ENCODE data around the gene SORCS2.

The SORCS2 gene

DNA sequence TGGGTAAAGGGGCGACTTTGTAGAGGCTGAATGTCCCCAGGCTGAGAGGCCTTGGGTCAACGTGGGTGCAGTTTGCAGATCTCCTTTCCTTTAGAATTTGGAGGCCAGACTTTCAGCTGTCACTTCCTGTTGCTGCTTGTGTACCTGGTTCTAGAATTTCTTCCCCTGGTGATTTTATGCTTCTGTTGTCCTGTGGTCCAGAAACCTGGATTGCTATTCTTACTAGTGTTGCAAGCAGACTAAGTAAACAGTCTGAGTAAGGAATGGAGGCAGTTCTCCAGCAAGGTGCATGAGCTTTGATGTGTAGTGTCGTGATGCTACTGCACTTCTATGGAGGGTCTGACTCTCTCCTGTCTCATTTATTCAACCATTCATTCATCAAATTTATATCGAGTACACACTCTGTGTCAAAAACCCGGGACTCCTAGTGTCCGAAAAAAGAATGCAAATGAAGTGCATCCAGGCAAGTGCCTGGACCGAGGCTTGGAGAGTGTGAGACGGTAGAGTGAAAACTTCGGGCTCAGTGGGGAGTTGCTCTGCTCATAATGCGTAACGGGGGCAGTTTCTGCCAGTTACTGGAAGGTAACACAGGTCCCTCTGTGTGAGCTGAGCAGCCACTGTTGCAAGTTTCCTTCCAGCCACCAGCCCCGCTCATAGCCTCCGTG is 83.3 kb downstream of the SORCS2 start:
- no peak overlapping the region for H3K9ac ChIP-seq (ENCODE audit: low read length)
- H3K27me3 ChIP-seq (ENCODE audit: low read depth, low read length), result peaks cover 12% of the 10 kb centered on the region
- no peaks in the 10 kb centered on the region for H4K20me1 ChIP-seq (ENCODE audit: insufficient read depth, low read length)
- H3K4me2 ChIP-seq (ENCODE audit: low read length), result no peak overlapping the region
- H3K79me2 ChIP-seq (ENCODE audit: low read length), result no peaks in the 10 kb centered on the region
- no peak overlapping the region for H3K27ac ChIP-seq (ENCODE audit: low read length)
- H2AFZ ChIP-seq (ENCODE audit: low read depth, low read length), result no peak overlapping the region
- no peaks in the 10 kb centered on the region for H3K9me3 ChIP-seq (ENCODE audit: insufficient read depth, low read length)
- H3K4me3 ChIP-seq (ENCODE audit: low read length), result no peak overlapping the region
- H3K4me1 ChIP-seq (ENCODE audit: low read length), result no peaks in the 10 kb centered on the region
- no peaks in the 10 kb centered on the region for H3K36me3 ChIP-seq (replicated peaks; ENCODE audit: low read depth, low read length)
- TF ChIP-seq, protein P1, sequence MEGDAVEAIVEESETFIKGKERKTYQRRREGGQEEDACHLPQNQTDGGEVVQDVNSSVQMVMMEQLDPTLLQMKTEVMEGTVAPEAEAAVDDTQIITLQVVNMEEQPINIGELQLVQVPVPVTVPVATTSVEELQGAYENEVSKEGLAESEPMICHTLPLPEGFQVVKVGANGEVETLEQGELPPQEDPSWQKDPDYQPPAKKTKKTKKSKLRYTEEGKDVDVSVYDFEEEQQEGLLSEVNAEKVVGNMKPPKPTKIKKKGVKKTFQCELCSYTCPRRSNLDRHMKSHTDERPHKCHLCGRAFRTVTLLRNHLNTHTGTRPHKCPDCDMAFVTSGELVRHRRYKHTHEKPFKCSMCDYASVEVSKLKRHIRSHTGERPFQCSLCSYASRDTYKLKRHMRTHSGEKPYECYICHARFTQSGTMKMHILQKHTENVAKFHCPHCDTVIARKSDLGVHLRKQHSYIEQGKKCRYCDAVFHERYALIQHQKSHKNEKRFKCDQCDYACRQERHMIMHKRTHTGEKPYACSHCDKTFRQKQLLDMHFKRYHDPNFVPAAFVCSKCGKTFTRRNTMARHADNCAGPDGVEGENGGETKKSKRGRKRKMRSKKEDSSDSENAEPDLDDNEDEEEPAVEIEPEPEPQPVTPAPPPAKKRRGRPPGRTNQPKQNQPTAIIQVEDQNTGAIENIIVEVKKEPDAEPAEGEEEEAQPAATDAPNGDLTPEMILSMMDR (IDR thresholded peaks at IDR 0.05; ENCODE audit: low read depth, low read length), result no peak
- no peak for TF ChIP-seq EZH2phosphoT487 (IDR thresholded peaks at IDR 0.05; ENCODE audit: low read depth)

GRCh38 chr4:7276515-7276914 is 84.2 kb downstream of the SORCS2 start:
- Histone ChIP-seq H3K4me3 (ENCODE audit: low read length) (no peak overlapping the region), H3K9me3 (ENCODE audit: insufficient read depth, low read length) (no peaks in the 10 kb centered on the region)

GRCh38 chr4:7278071-7278765 is 85.9 kb downstream of the SORCS2 start:
- no peak overlapping the region for H2AFZ ChIP-seq (ENCODE audit: low read depth, low read length)
- no peak overlapping the region for H3K4me2 ChIP-seq (ENCODE audit: low read length)
- TF ChIP-seq, protein P1 (IDR thresholded peaks at IDR 0.05; ENCODE audit: low read depth, low read length), result no peak
- TF ChIP-seq EZH2phosphoT487 (IDR thresholded peaks at IDR 0.05; ENCODE audit: low read depth), result no peak
- H3K9ac ChIP-seq (ENCODE audit: low read length), result no peak overlapping the region
- H3K36me3 ChIP-seq (replicated peaks; ENCODE audit: low read depth, low read length), result no peaks in the 10 kb centered on the region
- H4K20me1 ChIP-seq (ENCODE audit: insufficient read depth, low read length), result no peaks in the 10 kb centered on the region
- no peaks in the 10 kb centered on the region for H3K4me1 ChIP-seq (ENCODE audit: low read length)
- no peaks in the 10 kb centered on the region for H3K79me2 ChIP-seq (ENCODE audit: low read length)
- H3K4me3 ChIP-seq (ENCODE audit: low read length), result no peak overlapping the region
- peaks cover 6% of the 10 kb centered on the region for H3K27me3 ChIP-seq (ENCODE audit: low read depth, low read length)
- H3K9me3 ChIP-seq (ENCODE audit: insufficient read depth, low read length), result no peaks in the 10 kb centered on the region
- no peak overlapping the region for H3K27ac ChIP-seq (ENCODE audit: low read length)

More at GRCh38 chr4:7276515-7276914, 84.2 kb downstream of the SORCS2 start:
- Histone ChIP-seq H3K4me2 (ENCODE audit: low read length) (no peak overlapping the region), H3K79me2 (ENCODE audit: low read length) (no peaks in the 10 kb centered on the region), H3K27me3 (ENCODE audit: low read depth, low read length) (peaks cover 10% of the 10 kb centered on the region; the same call in 1 of the 2 replicates), H3K4me1 (ENCODE audit: low read length) (no peaks in the 10 kb centered on the region), H3K9ac (ENCODE audit: low read length) (no peak overlapping the region), H4K20me1 (ENCODE audit: insufficient read depth, low read length) (no peaks in the 10 kb centered on the region), H2AFZ (ENCODE audit: low read depth, low read length) (no peak overlapping the region), H3K27ac (ENCODE audit: low read length) (no peak overlapping the region), H3K36me3 (replicated peaks; ENCODE audit: low read depth, low read length) (no peaks in the 10 kb centered on the region)
- TF ChIP-seq, protein P1 (IDR thresholded peaks at IDR 0.05; ENCODE audit: low read depth, low read length), result no peak
- no peak for TF ChIP-seq EZH2phosphoT487 (IDR thresholded peaks at IDR 0.05; ENCODE audit: low read depth)

DNA sequence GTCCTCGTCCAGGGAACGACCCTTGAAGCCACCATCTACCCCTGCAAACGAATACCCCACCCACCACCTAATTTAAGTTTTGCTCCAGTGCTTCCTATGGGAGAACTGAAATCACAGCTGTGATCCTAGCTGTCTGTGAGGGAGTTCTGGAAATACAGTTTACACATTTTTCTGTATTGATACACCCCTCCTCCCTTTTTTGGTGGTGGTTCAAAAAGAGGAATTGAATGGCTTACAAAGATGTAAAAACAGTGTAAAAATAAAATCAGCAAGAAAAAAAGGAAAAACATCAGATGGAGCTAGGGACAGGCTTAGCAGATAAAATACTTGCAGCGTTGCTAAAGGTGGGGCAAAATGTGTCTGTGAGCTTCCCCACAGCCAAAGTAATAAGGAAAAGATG is 86.6 kb downstream of the SORCS2 start:
- Histone ChIP-seq H3K9ac (ENCODE audit: low read length) (no peak overlapping the region), H3K4me2 (ENCODE audit: low read length) (no peak overlapping the region), H3K27me3 (ENCODE audit: low read depth, low read length) (peaks cover 7% of the 10 kb centered on the region), H2AFZ (ENCODE audit: low read depth, low read length) (no peak overlapping the region), H3K79me2 (ENCODE audit: low read length) (no peaks in the 10 kb centered on the region), H3K4me1 (ENCODE audit: low read length) (no peaks in the 10 kb centered on the region), H3K9me3 (ENCODE audit: insufficient read depth, low read length) (no peaks in the 10 kb centered on the region), H4K20me1 (ENCODE audit: insufficient read depth, low read length) (no peaks in the 10 kb centered on the region), H3K27ac (ENCODE audit: low read length) (no peak overlapping the region), H3K4me3 (ENCODE audit: low read length) (no peak overlapping the region), H3K36me3 (replicated peaks; ENCODE audit: low read depth, low read length) (no peaks in the 10 kb centered on the region)
- no peak for TF ChIP-seq EZH2phosphoT487 (IDR thresholded peaks at IDR 0.05; ENCODE audit: low read depth)
- TF ChIP-seq, protein P1 (IDR thresholded peaks at IDR 0.05; ENCODE audit: low read depth, low read length), result no peak
